22Rv1 (cell line): ENCODE data around the gene CNTN1.

ENCODE experiments used
- CTCF ChIP-seq: fragments of 450-650 bp; IDR thresholded peaks from 2 replicates; pipeline ENCODE4 v1.5.1; 2017; ENCODE audit warnings: mild to moderate bottlenecking
- ZFX ChIP-seq: fragments of 450-650 bp; IDR thresholded peaks from 2 replicates; pipeline ENCODE4 v1.6.1; 2017; ENCODE audit warnings: antibody characterized with exemption, borderline replicate concordance

- TF ChIP-seq ZFX (no peak), CTCF (no peak)
Observed at GRCh38 chr12:40646456-40646855, 45.8 kb upstream of the CNTN1 start.
